Activated CD4-positive, alpha-beta T cell treated with anti-CD3 and anti-CD28 coated beads, Interleukin-2, amount 50 U/mL, for 24 hours (primary cell): Measurements from ENCODE around the gene SPATS2L.

Experiments used
- DNase-seq, 2 donors: peaks; one replicate each; pipeline ENCODE4 v3.0.0-alpha.2; 2020; ENCODE audit warnings: low read depth in 1 of 2, low spot score in 1 of 2

The SPATS2L gene

GRCh38 chr2:200373973-200374416, 67.5 kb downstream of the SPATS2L start:
- DNase-seq, result peak in 1 of 2 donors; percentile 48

GRCh38 chr2:200376513-200377354, 70.2 kb downstream of the SPATS2L start:
- no peak for DNase-seq

GRCh38 chr2:200377355-200378336, 71.2 kb downstream of the SPATS2L start:
- DNase-seq, result no peak

DNA sequence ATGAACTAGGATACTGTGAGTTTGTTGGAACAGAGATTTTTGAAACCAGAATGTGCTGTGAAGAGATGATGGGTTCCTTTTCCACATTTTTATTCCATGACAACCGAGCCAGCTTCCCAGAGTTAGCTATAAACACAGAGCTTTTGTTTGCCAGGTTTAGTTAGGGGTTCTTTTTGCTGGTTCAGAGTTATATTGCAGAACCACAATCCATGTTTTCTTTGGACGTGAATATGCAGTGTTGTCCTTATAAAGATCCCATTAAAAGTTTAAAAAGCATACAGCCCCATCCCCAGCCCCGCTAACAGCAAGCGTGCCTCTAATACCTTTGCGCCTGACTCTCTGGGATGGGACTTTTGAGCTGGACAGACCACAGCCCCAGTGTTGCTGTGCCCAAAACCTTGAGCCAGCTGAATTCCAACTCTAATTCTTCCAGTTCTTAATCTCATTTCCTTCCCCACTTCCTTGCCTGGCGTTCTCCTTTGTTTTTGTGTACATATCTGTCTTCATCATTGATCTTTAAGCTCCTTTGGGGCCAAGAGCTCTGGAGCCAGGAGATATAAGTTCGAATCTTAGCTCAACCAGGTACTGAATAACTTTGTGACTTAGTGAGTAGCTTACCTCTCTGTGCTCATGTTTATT, 72.3 kb downstream of the SPATS2L start:
- no peak for DNase-seq

DNA sequence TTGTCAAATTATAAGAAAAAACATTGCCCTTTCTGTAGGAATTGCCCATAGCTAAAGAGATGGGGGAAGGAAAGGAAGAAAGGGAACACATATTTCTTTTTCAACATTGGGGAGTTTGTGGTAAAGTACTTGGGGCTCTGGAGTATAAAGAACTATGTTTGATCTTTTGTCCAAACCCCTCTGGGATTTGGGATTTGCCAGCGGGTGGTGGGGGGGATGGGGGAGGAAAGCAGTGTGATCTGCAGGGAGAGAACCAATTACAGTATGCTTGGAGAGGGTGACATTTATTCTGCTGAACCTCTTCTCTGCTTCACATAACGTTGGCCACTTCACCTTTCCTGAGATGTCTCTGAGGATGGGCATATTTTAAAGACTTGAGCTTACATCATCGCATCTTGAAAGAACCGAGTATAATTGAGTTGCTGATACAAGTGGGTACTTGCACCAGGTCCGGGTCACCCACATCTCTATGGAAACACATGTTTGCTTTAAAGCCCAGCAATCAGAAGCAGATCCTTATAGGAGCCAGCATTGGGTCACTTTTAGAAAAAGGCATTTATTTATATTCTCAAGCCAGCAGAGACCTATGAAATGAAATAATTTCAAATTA, 73.1 kb downstream of the SPATS2L start:
- no peak for DNase-seq

GRCh38 chr2:200380091-200380561, 73.6 kb downstream of the SPATS2L start:
- no peak for DNase-seq

- DNase-seq, result no peak
Measured at GRCh38 chr2:200380833-200381542, 74.5 kb downstream of the SPATS2L start.

DNA sequence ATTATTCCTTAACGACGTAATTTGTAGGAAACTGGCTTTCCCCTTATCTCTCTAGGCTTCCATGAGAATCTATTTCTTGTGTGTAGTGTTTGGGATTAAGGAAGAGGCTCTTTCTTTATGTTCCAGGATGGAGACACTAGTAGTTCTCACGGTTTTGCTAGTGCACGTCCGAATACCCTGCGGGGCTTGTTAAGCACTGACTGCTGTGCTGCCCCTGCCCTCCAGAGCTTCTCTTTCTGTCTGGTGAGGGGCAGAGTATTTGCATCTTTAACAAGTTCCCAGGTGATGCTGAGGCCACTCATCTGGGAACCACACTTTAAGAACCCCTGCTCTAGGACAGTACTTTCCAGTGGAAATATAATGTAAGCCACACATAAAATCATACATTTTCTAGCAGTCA, 76.4 kb downstream of the SPATS2L start:
- no peak for DNase-seq

- DNase-seq, result no peak
Measured at GRCh38 chr2:200383380-200384110, 77.1 kb downstream of the SPATS2L start.

- no peak for DNase-seq
Measured at GRCh38 chr2:200385063-200385635, 78.7 kb downstream of the SPATS2L start.

DNA sequence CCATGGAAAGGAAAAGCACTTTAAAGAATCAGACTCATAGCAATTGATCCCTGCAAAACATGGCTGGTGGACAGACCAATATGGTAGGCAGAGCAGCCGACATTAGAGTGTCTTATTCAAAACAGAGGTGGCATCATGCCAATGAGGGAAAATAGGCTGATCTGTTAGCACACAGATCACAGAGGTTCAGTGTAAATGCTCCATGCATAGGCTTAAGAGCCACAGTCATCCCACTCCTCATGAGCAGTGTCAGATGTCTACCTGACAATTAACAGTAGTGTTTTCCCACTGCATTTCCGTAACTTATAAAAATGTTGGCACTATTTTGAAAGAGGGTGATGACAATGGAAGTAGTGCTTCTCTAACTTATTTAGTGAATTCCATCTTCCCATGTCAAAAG, 86.7 kb downstream of the SPATS2L start:
- DNase-seq, result no peak

DNA sequence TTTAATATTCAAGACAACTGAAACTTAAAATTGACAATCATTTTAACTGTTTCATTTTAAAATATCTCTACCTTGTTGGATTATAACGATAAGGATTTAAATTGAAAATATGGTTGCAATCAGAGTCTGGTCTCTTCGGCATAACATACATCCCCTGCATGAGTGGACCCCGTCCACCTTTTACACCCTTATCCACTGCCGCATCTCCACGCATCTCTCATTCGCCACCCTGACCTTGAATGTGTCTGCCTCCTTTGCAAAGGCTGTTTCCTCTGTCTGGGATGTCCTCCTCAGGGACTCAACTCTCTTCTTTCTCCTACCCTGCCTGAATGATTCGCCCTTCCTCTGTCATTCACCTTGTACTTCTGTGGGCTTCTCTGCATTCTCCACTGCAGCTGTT, 87.6 kb downstream of the SPATS2L start:
- DNase-seq, result no peak

DNA sequence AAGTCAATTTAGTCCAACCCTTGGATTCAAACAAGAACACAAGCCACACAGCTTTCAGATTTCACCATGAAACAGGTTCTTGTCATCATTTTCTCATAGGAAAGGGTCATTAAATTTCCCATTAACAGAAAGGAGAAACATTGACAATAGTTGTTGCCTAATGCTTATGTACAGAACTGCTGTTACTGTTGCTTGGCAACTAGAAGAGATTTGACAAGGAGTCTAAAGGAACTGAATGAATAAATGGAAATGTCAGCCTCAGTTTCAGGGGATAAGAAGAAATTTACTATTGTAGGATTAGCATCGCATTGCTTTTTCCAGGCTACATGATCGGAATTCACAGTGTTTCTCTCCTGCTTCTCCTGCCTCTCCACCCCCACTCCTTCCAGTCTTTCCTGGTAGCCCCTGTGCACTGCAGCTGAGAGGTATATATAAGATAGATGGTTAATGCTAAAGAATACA, 90.3 kb downstream of the SPATS2L start:
- DNase-seq, result no peak

GRCh38 chr2:200397785-200398184, 91.3 kb downstream of the SPATS2L start:
- DNase-seq, result no peak

GRCh38 chr2:200399046-200399445, 92.6 kb downstream of the SPATS2L start:
- no peak for DNase-seq

GRCh38 chr2:200399636-200400035, 93.1 kb downstream of the SPATS2L start:
- DNase-seq, result no peak

DNA sequence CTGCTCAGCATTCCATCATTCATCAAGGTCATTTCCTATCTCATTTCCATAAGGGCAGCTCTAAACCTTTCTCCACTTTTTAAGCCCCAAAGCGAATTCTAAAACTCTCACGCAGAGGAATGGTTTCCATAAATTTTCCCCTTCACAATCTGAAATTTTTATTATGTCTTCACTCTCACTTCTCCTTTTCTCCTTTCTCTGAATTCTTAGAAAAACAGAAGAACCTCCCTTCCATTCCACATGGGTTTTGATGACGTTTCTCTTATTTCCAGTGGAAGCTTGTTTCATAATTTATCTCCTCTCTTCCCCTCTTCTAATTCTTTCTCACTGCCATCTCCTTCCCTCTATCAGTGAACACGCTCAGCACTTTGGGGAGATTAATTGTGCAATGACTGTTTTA, 97.3 kb downstream of the SPATS2L start:
- no peak for DNase-seq

DNA sequence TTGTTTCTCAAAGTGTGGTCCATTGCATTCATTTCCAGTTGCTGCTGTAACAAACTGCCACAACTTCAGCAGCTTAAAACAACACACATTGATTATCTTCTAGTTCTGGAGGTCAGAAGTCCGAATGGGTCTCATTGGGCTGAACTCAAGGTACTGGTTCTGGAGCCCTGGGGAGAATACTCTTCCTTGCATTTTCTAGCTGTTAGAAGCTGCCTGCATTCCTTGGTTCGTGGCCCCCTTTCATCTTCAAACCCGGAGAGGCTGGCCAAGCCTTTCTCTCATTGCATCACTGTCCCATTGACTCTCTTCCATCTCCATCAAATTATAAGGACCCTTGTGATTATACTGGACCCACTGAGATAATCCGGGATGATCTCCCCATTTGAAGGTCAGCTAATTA, 98.1 kb downstream of the SPATS2L start:
- DNase-seq, result no peak
